ENCODE data around the gene CRELD2.

DNA sequence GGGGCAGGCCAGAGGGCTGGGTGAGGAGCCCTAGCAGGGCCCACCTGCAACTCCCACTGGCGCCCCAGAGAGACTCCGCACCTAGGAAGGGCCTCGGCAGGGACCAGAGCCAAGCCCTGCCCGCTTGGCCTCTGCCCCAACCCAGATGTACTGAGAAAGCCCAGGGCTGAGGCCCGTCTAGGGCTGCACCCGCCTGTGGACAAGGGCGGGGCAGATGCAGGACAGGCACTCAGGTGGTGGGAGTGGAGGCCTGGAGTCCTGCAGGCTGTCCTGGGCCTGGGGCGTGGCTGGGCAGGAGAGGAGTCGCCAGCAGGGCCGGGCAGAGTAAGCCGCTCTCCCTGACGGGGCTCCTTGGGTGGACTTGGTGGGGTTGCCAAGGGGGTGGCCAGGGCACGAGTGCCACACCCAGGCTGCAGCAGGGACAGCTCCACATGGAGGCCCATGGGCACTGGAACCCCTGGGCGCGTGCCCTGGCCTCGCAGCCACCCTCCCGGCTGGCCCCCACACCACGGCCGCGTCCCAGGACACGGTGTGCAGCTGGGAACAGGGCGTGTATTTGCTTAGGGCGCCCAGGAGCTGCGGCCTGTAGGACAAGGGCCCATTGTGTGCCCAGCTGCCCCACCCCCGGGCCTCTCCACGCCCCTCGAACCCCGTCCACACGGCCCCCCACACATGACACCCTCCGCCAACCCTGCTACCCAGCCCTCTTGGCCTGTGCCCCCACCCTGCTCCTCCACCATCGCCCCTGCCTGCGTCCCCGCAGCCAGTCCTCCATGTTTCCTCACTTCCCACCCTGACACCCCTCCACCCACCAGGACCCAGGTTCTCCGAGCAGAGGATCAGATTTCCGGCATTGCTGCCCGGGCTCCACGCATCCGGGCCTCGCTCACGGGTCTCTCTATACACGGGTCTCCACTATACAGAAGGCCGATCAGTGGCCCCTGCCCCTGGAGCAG, 30.8 kb downstream of the CRELD2 start:
- TF ChIP-seq EZH2 (optimal IDR thresholded peaks at IDR 0.05; ENCODE audit: low read depth, low read length) (no peak), EZH2phosphoT487 (IDR thresholded peaks at IDR 0.05; ENCODE audit: low read length) (no peak)
- TF ChIP-seq, protein P1, sequence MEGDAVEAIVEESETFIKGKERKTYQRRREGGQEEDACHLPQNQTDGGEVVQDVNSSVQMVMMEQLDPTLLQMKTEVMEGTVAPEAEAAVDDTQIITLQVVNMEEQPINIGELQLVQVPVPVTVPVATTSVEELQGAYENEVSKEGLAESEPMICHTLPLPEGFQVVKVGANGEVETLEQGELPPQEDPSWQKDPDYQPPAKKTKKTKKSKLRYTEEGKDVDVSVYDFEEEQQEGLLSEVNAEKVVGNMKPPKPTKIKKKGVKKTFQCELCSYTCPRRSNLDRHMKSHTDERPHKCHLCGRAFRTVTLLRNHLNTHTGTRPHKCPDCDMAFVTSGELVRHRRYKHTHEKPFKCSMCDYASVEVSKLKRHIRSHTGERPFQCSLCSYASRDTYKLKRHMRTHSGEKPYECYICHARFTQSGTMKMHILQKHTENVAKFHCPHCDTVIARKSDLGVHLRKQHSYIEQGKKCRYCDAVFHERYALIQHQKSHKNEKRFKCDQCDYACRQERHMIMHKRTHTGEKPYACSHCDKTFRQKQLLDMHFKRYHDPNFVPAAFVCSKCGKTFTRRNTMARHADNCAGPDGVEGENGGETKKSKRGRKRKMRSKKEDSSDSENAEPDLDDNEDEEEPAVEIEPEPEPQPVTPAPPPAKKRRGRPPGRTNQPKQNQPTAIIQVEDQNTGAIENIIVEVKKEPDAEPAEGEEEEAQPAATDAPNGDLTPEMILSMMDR (IDR thresholded peaks at IDR 0.05; ENCODE audit: low read length), result no peak

All from MM.1S (cell line).